ENCODE results near the gene GANC.

DNA sequence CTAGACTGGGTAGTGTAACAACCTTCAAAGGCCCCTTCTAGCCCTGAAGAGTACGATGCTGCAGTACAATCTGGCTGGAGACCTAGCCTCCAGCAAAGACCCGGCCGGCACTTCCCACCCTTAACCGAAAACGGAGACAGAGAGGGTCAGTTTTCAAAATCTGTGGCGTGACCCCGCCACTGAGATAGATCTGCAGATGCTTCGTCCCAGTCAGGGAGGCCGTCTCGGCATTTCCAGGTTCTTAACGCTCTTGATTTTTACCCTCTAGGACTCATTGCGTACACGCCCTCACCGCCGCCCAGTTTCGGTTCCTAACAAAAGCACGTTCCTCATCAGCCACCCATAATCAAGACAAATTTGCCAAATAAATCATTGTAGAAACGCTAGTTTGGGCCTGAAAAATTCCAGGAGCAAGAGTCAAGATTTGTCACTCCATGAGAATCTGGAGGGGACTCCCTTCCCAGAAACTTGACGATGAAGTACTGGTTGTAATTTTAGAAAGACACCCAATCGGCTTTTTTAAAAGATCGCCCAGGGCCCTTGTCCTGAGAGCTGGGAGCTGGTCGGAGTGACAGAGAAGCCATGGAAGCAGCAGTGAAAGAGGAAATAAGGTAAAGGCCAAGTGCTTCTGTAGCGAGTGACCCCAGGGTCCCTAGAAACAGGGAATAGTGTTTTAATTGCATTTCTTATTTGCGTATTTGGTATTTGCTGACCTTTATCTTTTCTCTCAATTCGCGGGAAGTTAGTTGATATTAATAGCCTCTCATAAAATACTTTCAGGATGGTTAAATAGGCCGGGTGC lies 1.1 kb downstream of the GANC start:
- TF ChIP-seq, protein P1, sequence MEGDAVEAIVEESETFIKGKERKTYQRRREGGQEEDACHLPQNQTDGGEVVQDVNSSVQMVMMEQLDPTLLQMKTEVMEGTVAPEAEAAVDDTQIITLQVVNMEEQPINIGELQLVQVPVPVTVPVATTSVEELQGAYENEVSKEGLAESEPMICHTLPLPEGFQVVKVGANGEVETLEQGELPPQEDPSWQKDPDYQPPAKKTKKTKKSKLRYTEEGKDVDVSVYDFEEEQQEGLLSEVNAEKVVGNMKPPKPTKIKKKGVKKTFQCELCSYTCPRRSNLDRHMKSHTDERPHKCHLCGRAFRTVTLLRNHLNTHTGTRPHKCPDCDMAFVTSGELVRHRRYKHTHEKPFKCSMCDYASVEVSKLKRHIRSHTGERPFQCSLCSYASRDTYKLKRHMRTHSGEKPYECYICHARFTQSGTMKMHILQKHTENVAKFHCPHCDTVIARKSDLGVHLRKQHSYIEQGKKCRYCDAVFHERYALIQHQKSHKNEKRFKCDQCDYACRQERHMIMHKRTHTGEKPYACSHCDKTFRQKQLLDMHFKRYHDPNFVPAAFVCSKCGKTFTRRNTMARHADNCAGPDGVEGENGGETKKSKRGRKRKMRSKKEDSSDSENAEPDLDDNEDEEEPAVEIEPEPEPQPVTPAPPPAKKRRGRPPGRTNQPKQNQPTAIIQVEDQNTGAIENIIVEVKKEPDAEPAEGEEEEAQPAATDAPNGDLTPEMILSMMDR (IDR thresholded peaks at IDR 0.05; ENCODE audit: low read depth, low read length) = no peak
- no peak for TF ChIP-seq EZH2phosphoT487 (IDR thresholded peaks at IDR 0.05; ENCODE audit: low read depth)

All from OCI-LY3 (cell line).